GM19351 (cell line): ENCODE data around the gene ZNF527.
"Not testable (repeated sequence)": the region's sequence is repeated elsewhere in the genome, so short reads cannot be mapped to it uniquely, and the experiment has no call there.

Source experiments
- ATAC-seq: cut with Tn5 transposase; IDR thresholded peaks from one replicate; pipeline ENCODE4 v1.9.1; 2021; ENCODE audit warnings: mild to moderate bottlenecking, moderate library complexity; ENCODE audit not compliant: unreplicated experiment

ZNF527 gene

DNA sequence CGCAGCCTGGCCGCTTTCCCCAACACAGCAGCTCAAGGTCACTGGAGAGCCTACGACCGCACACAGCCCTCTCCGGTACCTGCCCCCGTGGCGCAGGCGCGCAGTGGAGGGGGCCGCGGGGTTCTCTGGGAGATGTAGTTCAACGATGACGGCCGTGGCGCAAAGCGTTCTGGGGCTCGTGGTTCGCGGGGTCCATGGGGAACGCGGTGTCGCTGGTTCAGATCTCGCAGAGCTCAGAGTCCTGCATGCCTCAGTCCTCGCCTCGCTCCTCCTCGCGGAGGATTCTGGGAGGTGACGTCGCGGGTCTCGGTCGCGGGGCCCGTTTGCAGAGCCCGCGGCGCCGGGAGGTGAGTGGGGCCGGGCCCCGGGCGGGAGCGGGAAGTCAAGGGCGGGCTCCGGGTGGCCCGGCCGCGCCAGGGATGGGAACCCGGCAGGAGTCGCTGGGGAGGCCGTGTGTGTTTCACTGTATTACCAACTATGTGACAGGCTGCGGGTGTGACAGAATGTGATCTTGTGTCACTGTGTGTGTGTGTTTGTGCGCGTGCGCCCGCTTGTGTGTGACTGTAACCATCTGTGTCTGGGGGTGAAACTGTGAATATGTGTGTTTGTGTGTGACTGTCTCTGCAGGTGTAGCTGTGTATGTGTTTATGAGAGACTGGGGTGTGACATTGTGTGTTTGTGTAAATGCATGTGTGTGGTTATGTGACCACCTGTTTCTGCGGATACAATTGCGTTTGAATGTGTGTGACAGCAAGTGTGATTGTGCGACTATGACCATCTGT is at the start of gene ZNF527:
Gene ZNF527 (plus strand): TSS at position 220 of the 782 bp plus-strand sequence. CDS start 3,100 bp downstream, outside the sequence.
- peak; percentile 97 for ATAC-seq

DNA sequence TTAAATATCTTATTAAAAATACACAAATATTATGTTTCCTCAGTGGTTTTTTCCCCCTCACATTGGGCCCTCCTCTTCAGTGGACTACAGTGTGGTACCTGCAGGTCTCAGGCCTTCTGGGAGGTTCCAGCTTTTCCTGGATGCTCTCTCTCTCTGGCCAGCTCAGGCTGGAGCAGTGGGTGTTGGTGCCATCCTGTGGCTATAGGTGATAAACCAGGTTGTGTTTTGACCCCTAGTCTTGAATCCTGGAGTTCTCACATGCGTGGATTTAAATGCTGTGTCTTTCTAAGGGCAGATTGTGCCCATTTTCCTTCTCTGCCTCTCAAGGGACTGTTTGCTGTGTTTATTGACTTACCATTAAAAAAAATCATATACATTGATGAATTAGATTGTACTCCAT is 41.2 kb upstream of the ZNF527 start:
- no peak for ATAC-seq

DNA sequence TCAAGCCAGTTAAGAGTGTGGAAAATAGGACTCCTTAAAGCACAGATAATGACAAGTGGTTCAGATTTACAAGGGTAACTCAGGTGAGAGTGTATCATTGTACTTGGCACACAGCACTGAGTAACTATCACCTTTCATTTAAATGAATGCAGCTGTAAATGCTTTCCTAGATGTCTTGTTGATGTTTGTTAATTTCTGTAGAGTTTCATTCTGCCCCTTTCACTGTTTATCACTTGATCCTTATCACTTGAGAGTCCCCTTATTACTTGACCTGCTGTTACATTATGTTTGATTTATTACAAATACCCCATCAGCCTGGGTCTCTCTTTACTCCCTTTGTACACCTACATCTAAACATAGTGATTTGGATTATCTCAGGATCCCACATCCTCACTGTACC is 38.1 kb upstream of the ZNF527 start:
- no peak for ATAC-seq

DNA sequence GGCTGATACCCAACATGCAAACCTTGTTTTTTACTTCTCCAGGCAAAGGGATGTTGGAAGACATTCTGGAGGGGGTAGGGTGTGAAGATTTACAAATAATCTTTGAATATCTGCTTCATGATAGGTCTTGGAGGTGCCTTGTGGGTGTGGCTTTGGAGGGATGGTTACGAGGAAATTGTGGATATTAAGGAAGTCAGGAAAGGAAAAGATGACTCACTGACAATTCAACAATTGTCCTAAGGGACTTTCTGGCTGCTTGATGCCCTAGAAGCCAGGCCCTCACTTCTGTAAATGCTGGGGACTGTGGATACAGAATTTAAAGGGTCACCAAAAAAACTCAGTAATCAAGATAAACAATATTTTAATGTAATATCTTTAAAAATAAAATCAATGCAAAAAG is 37.4 kb upstream of the ZNF527 start:
- ATAC-seq = no peak

DNA sequence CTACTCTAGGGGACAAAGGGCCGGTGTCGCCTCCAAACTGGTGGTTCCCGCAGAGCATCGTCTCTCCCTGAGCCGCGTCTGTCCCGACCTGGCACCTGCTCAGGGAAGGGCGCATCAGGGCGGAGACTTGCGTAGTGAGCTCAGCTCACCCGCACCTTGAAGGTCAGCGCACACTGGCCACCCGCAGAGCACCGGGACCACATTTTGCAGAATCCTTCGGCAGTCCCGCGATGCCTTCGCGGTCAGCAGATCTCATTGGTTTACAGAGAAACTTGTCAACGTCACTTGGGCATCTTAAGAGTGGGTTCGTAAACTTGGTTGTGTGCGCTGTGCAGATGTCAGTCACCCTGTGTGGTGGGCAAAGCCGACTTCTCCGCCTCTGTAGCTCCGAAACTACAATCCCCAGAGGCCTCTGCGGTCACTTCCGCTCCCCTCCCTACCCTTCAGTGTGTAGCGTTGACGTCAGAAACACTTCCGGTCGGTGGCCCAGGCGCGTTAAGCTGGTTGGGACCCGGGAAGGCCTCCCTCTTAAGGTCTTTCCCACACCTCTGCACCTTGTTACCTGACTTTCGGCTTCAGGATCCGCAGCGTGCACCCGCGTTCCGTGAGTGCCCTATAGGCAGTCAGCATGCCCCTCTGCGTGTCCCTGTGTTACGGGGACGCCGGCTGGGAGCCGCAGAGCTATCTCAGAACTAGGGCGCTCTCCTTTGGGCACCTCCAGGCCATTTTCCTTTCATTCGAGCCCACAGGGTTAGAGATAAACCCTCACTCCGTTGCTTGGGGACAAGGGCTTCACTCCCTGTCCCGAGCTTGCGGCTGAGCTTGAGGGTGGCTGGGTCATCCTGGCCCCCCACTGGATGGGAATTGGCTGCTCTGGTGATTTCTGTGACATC is 36.5 kb upstream of the ZNF527 start:
- peak; percentile 98 for ATAC-seq

DNA sequence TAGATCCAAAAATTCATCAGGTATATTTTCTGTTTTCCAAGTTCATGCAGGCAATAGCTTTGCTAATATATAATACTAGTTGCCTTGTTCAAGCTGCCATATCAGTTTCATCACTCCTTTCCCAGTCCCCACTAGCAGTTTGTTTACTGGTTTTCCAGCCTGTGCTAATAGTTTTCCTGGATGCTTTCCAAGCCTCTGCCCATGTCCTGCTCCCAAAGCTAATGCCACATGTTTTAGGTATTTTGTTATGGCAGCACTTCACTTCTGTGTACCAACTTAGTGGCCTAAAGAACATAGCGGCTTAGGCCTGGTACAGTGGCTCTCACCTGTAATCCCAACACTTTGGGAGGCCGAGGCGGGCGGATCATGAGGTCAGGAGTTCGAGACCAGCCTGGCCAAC is 28.1 kb upstream of the ZNF527 start:
- ATAC-seq = no peak

DNA sequence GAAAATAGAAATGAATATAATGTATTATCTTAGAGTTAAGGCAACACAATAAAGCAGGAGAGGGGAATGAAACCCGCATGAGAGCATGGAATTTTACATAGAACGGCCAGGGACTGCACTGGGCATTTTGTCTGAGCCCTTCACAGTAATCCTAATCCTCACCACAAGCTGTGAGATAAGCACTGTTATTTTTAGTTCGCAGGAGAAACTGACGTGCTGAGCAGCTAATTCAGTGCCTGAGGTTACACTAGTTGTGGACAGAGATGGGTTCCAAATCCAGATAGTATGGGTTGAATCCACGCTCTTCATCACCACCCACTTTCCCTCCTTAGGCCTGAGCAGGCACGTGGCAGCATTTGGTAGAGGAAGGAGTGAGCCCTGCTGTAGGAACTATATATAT is 24.8 kb upstream of the ZNF527 start:
- no peak for ATAC-seq

DNA sequence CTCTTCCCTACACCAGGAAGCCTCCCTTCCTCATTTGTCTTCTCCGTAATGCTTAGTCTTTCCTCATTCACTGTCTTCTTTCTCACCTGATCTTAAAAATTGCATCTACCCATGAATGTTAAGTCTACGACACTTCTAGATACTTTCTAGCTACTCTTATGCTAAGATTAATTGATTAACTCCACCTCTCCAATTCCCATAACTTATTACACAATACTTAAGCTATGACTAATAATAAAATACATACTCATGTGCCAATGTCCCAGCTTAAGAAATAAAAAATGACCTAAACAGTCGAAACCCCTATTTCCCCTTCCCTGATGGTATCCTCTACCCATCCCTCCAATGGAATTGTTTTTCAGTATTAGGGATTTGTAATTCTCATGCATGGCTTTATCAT is 22.8 kb upstream of the ZNF527 start:
- no peak for ATAC-seq

DNA sequence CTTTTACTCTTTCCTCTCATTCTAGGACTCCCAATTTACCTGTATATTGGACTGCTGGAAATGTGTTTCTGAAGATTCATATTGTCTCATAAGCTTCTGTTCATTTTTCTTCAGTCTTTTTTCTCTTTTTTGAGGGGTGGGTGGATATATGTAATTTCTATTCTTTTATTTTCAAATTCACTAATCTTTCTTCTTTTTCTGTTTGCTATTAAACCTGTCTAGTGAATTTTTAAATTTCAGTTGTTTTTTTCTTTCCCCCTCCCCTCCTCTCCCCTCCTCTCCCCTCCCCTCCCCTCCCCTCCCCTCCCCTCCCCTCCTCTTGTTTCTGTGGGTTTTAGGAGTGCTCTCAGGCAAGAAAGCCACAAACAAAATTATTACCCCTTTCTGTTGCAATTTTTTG is 16.9 kb upstream of the ZNF527 start:
- no peak for ATAC-seq

DNA sequence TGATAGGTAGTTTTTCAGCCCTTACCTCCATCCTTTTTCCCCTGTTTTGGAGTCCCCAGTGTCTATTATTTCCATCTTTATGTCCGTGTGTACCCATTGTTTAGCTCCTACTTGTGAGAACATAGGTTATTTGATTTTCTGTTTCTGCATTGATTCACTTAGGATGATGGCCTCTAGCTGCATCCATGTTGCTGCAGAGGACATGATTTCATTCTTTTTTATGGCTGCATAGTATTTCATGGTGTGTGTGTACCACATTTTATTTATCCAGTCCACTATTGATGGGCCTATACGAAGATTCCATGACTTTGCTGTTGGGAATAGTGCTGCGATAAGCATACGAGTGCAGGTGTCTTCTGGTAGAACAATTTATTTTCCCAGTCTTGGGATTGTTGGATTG is 15.0 kb upstream of the ZNF527 start:
- no peak for ATAC-seq

DNA sequence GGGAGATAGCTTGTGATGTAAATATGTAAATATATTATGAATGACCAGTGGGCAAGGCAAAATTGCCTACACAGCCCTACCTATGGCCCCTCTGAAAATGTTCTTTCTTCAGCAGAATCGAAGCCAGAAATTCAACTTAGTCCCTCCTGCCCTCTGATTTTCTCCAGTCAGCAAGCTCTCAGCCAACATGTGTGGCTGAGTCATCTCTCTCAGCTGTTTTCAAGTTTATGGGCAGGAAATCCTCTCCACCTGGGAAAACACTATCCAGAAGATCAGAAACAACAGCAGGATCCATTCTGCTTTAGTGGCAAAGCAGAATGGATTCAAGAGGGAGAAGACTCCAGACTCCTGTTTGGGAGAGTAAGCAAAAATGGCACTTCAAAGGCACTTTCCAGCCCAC is 8.9 kb upstream of the ZNF527 start:
- no peak for ATAC-seq

DNA sequence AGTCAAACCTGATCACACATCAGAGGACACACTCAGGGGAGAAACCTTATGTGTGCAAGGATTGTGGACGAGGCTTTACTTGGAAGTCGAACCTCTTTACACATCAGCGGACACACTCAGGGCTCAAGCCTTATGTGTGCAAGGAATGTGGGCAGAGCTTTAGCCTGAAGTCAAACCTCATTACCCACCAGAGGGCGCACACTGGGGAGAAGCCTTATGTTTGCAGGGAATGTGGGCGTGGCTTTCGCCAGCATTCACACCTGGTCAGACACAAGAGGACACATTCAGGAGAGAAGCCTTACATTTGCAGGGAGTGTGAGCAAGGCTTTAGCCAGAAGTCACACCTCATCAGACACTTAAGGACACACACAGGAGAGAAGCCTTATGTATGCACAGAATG is 8.2 kb upstream of the ZNF527 start:
- ATAC-seq = no peak

DNA sequence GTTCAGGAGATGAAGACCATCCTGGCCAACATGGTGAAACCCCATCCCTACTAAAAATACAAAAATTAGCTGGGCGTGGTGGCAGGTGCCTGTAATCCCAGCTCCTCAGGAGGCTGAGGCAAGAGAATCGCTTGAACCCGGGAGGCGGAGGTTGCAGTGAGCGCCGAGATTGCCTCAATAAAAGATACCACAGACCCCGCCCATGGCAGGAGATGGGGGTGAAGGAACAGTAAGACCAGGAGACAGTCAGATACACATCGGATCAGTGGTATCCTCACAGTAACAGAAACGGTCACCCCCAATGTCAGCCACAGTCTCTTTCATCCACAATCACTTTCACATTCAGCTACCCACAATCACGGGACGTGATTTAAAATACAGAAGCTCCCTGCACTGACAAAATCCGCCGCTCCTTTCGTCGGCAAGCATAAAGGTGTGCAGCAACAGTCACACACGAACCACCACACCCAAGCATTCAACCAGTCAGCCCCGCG is 466 bp upstream of the ZNF527 start:
- ATAC-seq = peak; percentile 28

DNA sequence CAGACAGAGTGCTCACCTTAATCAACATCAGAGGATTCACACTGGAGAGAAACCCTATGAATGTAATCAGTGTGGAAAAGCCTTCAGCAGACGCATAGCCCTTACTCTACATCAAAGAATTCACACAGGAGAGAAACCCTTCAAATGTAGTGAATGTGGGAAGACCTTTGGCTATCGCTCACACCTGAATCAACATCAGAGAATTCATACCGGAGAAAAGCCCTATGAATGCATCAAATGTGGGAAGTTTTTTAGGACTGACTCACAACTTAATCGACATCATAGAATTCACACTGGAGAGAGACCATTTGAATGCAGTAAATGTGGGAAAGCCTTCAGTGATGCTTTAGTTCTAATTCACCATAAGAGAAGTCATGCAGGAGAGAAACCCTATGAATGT is 18.3 kb downstream of the ZNF527 start:
- ATAC-seq = no peak

DNA sequence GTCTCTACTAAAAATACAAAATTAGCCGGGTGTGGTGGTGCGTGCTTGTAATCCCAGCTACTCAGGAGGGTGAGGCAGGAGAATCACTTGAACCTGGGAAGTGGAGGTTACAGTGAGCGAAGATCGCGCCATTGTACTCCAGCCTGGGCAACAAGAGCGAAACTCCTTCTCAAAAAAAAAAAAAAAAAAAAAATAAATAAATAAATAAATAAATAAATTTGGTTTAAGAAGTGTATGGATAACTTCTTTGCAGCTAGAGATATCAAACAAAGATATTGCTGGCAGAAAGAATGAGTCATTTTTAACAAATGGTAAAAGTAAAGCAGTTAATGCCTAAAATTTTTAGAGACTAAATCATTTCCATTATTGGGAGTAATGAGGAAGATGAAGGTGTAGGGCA is 20.5 kb downstream of the ZNF527 start:
- not testable (repeated sequence) for ATAC-seq

DNA sequence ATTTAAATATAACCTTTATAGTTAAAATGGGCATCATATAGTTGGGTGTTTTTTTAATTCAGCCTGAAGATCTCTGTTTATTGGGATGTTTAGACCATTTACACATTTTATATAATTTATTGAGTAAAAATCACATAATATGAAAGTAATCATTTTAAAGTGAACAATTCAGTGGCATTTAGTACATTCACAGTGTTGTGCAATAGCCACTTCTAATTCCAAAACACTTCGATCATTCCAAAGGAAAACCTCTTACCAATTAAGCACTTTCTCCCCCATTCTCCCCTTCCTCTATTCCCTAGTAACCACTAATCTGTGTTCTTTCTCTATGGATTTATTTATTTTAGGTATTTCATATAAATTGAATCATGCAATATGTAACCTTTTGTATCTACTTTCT is 30.2 kb downstream of the ZNF527 start:
- no peak for ATAC-seq

DNA sequence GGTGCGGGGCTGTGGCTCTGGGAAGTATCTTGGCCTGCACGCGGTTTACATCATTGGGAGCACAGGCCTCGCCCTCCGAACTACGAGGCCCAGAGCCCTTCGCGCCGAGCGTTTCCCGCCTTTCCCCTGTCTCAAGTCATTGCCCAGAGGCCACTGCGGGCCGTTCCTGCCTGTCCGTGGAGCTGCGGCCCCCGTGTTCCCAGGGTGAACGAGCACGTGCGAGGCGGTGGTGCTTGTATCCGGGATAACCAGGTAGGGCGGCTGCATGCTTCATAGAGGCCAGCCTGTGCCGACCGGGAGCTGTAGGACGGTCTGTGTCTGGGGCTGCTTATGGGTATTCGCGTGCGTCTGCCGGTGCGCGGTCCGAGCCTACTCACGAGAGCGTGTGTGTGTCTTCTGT is 32.5 kb downstream of the ZNF527 start:
- no peak for ATAC-seq

DNA sequence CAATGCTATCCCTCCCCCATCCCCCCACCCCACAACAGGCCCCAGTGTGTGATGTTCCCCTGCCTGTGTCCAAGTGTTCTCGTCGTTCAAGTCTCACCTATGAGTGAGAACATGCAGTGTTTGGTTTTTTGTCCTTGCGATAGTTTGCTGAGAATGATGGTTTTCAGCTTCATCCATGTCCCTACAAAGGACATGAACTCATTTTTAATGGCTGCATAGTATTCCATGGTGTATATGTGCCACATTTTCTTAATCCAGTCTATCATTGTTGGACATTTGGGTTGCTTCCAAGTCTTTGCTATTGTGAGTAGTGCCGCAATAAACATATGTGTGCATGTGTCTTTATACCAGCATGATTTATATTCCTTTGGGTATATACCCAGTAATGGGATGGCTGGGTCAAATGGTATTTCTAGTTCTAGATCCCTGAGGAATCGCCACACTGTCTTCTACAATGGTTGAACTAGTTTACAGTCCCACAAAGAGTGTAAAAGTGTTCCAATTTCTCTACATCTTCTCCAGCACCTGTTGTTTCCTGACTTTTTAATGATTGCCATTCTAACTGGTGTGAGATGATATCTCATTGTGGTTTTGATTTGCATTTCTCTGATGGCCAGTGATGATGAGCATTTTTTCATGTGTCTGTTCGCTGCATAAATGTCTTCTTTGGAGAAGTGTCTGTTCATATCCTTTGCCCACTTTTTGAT is 35.4 kb downstream of the ZNF527 start:
- ATAC-seq = not testable (repeated sequence)

DNA sequence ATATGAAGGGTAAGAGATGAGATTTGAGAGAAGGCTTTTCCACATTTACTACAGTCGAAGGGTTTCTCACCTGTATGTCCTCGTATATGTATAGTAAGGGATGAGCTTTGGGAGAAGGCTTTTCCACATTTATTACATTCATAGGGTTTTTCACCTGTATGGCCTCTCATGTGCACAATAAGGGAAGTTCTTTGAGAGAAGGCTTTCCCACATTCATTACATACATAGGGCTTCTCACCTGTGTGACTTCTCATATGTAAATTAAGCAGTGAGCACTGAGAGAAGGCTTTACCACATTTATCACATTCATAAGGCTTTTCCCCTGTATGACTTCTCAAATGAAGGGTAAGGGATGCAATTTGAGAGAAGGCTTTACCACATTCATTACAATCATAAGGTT is 41.8 kb downstream of the ZNF527 start:
- ATAC-seq = no peak

DNA sequence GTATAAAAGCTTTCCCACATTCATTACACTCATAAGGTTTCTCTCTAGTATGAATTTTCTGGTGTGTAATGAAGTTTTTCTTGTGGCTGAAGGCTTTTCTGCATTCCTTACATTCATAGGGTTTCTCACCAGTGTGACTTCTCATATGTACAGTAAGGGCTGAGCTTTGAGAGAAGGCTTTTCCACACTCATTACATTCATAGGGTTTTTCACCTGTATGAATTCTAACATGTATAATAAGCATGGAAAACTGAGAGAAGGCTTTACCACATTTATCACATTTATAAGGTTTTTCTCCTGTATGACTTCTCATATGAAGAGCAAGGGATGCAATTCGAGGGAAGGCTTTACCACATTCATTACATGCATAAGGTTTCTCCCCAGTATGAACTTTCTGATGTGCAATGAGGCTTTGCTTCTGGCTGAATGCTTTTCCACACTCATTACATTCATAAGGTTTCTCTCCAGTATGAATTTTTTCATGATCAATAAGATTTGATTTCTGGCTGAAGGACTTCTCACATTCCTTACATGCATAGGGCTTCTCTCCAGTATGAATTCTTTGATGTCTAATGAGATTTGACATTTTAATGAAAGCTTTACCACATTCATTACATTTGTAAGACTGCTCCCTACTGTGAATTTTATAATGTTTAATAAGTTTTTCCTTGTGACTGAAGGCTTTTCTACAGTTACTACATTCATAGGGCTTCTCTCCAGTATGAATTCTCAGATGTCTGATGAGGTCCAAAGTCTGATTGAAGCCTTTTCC is 42.6 kb downstream of the ZNF527 start:
- ATAC-seq = no peak
